ENCODE results near the gene SCCPDH. TPM values are rescaled to one million over a fixed set of nuclear protein-coding genes. Genes with fewer than 3 reads are reported as not detected.
"Not testable (repeated sequence)": the region's sequence is repeated elsewhere in the genome, so short reads cannot be mapped to it uniquely, and the experiment has no call there.

Gene SCCPDH
- total and polyA plus RNA-seq, 2 donors (not counting 3 experiments of a cell fraction or from before 2014, with no cell fraction given), result 24.4 to 37.5 TPM

DNA sequence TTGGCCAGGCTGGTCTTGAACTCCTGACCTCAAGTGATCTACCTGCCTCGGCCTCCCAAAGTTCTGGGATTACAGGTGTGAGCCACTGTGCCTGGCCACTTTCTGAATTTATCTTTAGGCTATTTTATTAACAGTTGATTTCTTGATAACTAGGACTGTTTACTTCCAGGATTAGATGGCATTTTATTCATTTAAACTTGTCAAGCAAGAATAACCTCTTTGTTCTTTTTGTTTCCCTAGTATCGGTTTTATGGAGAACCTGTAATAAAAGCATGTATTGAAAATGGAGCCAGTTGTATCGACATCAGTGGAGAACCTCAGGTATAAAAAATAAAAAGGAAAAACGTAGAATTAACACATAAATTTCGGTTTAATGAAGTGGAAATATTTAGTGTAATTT, 11.5 kb downstream of the SCCPDH start:
- H3K27me3 ChIP-seq (ENCODE audit: control insufficient read depth in 2 of 2, insufficient read depth in 2 of 2, low read length in 2 of 2), result no peaks in the 10 kb centered on the region
- peaks cover 28% of the 10 kb centered on the region for H3K4me1 ChIP-seq (ENCODE audit: control insufficient read depth, extremely low read depth, insufficient read depth, low read length)
- peaks cover 2% of the 10 kb centered on the region for H3K79me2 ChIP-seq (ENCODE audit: control insufficient read depth, insufficient read depth, low read length)
- no peaks in the 10 kb centered on the region for H4K20me1 ChIP-seq (replicated peaks; ENCODE audit: control insufficient read depth, extremely low read depth, insufficient read depth, low read length)
- intact Hi-C loops (cut with micrococcal nuclease) (loop anchor here (1.0 kb wide), 1 partner anchor 11 kb away; the partner anchor contains the start of gene SCCPDH), dilution Hi-C loops (cut with MboI; ENCODE audit: extremely low pct_ligation_motif_present, low sequenced_read_pairs) (no loop called here)
- H3K9me1 ChIP-seq (replicated peaks; ENCODE audit: control insufficient read depth, extremely low read depth, insufficient read depth, low read length), result no peaks in the 10 kb centered on the region
- peaks cover 6 to 12% of the 10 kb centered on the region in 2 experiments for H3K36me3 ChIP-seq (ENCODE audit: control insufficient read depth in 2 of 2, extremely low read depth in 1 of 2, insufficient read depth in 2 of 2, low read length in 2 of 2)
- BruUV-seq (replicated peaks), result no TSS peak
- DNase-seq (ENCODE audit: low read depth, low spot score), result no peak
- ChIA-PET CTCF (interaction anchor here (1.5 kb wide), 1 partner anchor 18 kb away, joined by 6 read pairs; no protein-coding TSS in a partner anchor), POLR2A (no interaction called here)
- H3K4me3 ChIP-seq (replicated peaks in 1 of 3; ENCODE audit: insufficient read depth in 1 of 3, low read depth in 1 of 3, low read length in 3 of 3), result no peak overlapping the region
- no peak overlapping the region for H2AFZ ChIP-seq (ENCODE audit: low read depth, low read length)
- H3K27ac ChIP-seq (ENCODE audit: insufficient read depth, low read depth, low read length), result peak overlapping the region; percentile 93
- peak overlapping the region; percentile 6 for H3K4me2 ChIP-seq (ENCODE audit: insufficient read depth, low read length)
- TF ChIP-seq EZH2 (IDR thresholded peaks at IDR 0.05; ENCODE audit: borderline replicate concordance, low read depth, low read length, severe bottlenecking) (no peak), JUN (IDR thresholded peaks at IDR 0.05; ENCODE audit: borderline replicate concordance, insufficient read depth, insufficient read length, low read depth) (no peak)
- no peak overlapping the region for H3K9ac ChIP-seq (replicated peaks; ENCODE audit: extremely low read depth, insufficient read depth, low read length)
- no peaks in the 10 kb centered on the region for H3K9me3 ChIP-seq (replicated peaks; ENCODE audit: control insufficient read depth, insufficient read depth, low read length)
- FAIRE-seq, result no peak

GRCh38 chr1:246742396-246742795, 18.2 kb downstream of the SCCPDH start:
- dilution Hi-C loops (cut with MboI; ENCODE audit: extremely low pct_ligation_motif_present, low sequenced_read_pairs), result no loop called here
- H3K27ac ChIP-seq (ENCODE audit: insufficient read depth, low read depth, low read length), result no peak overlapping the region
- POLR2A ChIA-PET, result no interaction called here
- TF ChIP-seq, protein P1, sequence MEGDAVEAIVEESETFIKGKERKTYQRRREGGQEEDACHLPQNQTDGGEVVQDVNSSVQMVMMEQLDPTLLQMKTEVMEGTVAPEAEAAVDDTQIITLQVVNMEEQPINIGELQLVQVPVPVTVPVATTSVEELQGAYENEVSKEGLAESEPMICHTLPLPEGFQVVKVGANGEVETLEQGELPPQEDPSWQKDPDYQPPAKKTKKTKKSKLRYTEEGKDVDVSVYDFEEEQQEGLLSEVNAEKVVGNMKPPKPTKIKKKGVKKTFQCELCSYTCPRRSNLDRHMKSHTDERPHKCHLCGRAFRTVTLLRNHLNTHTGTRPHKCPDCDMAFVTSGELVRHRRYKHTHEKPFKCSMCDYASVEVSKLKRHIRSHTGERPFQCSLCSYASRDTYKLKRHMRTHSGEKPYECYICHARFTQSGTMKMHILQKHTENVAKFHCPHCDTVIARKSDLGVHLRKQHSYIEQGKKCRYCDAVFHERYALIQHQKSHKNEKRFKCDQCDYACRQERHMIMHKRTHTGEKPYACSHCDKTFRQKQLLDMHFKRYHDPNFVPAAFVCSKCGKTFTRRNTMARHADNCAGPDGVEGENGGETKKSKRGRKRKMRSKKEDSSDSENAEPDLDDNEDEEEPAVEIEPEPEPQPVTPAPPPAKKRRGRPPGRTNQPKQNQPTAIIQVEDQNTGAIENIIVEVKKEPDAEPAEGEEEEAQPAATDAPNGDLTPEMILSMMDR (IDR thresholded peaks at IDR 0.05; ENCODE audit: extremely low read depth in 1 of 2, insufficient read depth in 1 of 2, low read depth in 1 of 2, low read length in 2 of 2), result no peak
- TF ChIP-seq FOS (IDR thresholded peaks at IDR 0.05; ENCODE audit: borderline replicate concordance, insufficient read depth, low read length), result no peak
- TF ChIP-seq MYC (IDR thresholded peaks at IDR 0.05; ENCODE audit: low read depth, low read length), result no peak
- no peak for TF ChIP-seq POLR2A (IDR thresholded peaks at IDR 0.05; ENCODE audit: low read depth, low read length)
- TF ChIP-seq EZH2 (IDR thresholded peaks at IDR 0.05; ENCODE audit: borderline replicate concordance, low read depth, low read length, severe bottlenecking), result no peak
- no peak for TF ChIP-seq POLR2AphosphoS5 (IDR thresholded peaks at IDR 0.05; ENCODE audit: insufficient read depth, low read depth, low read length)
- TF ChIP-seq GATA2 (IDR thresholded peaks at IDR 0.05; ENCODE audit: insufficient read depth, insufficient read length, low read depth, low read length), result no peak
- no peak for TF ChIP-seq MAX (IDR thresholded peaks at IDR 0.05; ENCODE audit: insufficient read depth, insufficient read length)
- no peak for TF ChIP-seq JUN (IDR thresholded peaks at IDR 0.05; ENCODE audit: borderline replicate concordance, insufficient read depth, insufficient read length, low read depth)
- DNase-seq (ENCODE audit: low read depth, low spot score) (no peak), FAIRE-seq (no peak)
- peaks cover 4 to 14% of the 10 kb centered on the region in 2 experiments for H3K36me3 ChIP-seq (ENCODE audit: control insufficient read depth in 2 of 2, extremely low read depth in 1 of 2, insufficient read depth in 2 of 2, low read length in 2 of 2)
- H3K9me3 ChIP-seq (replicated peaks; ENCODE audit: control insufficient read depth, insufficient read depth, low read length), result no peaks in the 10 kb centered on the region
- no peak overlapping the region for H3K9ac ChIP-seq (replicated peaks; ENCODE audit: extremely low read depth, insufficient read depth, low read length)
- H2AFZ ChIP-seq (ENCODE audit: low read depth, low read length), result no peak overlapping the region
- no peaks in the 10 kb centered on the region for H3K4me1 ChIP-seq (ENCODE audit: control insufficient read depth, extremely low read depth, insufficient read depth, low read length)
- no peaks in the 10 kb centered on the region for H4K20me1 ChIP-seq (replicated peaks; ENCODE audit: control insufficient read depth, extremely low read depth, insufficient read depth, low read length)
- no peak overlapping the region for H3K4me3 ChIP-seq (replicated peaks in 1 of 3; ENCODE audit: insufficient read depth in 1 of 3, low read depth in 1 of 3, low read length in 3 of 3)
- no peak overlapping the region for H3K4me2 ChIP-seq (ENCODE audit: insufficient read depth, low read length)
- CTCF ChIA-PET, result no interaction called here
- H3K27me3 ChIP-seq (ENCODE audit: control insufficient read depth in 2 of 2, insufficient read depth in 2 of 2, low read length in 2 of 2), result no peaks in the 10 kb centered on the region
- no peaks in the 10 kb centered on the region for H3K79me2 ChIP-seq (ENCODE audit: control insufficient read depth, insufficient read depth, low read length)
- H3K9me1 ChIP-seq (replicated peaks; ENCODE audit: control insufficient read depth, extremely low read depth, insufficient read depth, low read length), result no peaks in the 10 kb centered on the region
- BruUV-seq (replicated peaks), result no TSS peak
- intact Hi-C loops (cut with micrococcal nuclease), result no loop called here

DNA sequence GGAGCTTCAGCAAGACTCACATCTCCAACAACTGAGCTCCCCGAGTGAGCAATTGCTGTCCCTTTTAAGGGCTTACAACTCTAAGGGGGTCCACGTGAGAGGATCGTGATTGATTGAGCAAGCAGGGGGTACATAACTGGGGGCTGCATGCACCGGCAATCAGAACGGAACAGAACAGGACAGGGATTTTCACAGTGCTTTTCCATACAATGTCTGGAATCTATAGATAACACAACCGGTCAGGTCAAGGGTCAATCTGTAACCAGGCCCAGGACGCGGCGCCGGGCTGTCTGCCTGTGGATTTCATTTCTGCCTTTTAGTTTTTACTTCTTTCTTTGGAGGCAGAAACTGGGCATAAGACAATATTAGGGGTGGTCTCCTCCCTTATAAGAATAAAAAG, 21.9 kb downstream of the SCCPDH start:
- H3K79me2 ChIP-seq (ENCODE audit: control insufficient read depth, insufficient read depth, low read length); POLR2A ChIA-PET; BruUV-seq (replicated peaks); H3K4me2 ChIP-seq (ENCODE audit: insufficient read depth, low read length); H3K9ac ChIP-seq (replicated peaks; ENCODE audit: extremely low read depth, insufficient read depth, low read length); H3K27me3 ChIP-seq (ENCODE audit: control insufficient read depth in 2 of 2, insufficient read depth in 2 of 2, low read length in 2 of 2); dilution Hi-C loops (cut with MboI; ENCODE audit: extremely low pct_ligation_motif_present, low sequenced_read_pairs); H3K4me3 ChIP-seq (replicated peaks in 1 of 3; ENCODE audit: insufficient read depth in 1 of 3, low read depth in 1 of 3, low read length in 3 of 3); H3K27ac ChIP-seq (ENCODE audit: insufficient read depth, low read depth, low read length); H3K9me3 ChIP-seq (replicated peaks; ENCODE audit: control insufficient read depth, insufficient read depth, low read length); intact Hi-C loops (cut with micrococcal nuclease); H4K20me1 ChIP-seq (replicated peaks; ENCODE audit: control insufficient read depth, extremely low read depth, insufficient read depth, low read length); H3K4me1 ChIP-seq (ENCODE audit: control insufficient read depth, extremely low read depth, insufficient read depth, low read length); H3K9me1 ChIP-seq (replicated peaks; ENCODE audit: control insufficient read depth, extremely low read depth, insufficient read depth, low read length); CTCF ChIA-PET; H3K36me3 ChIP-seq (ENCODE audit: control insufficient read depth in 2 of 2, extremely low read depth in 1 of 2, insufficient read depth in 2 of 2, low read length in 2 of 2); H2AFZ ChIP-seq (ENCODE audit: low read depth, low read length); FAIRE-seq; DNase-seq (ENCODE audit: low read depth, low spot score): not testable (repeated sequence)
